ENCODE measurements around the gene RLBP1. TPM values are rescaled to one million over a fixed set of nuclear protein-coding genes. Genes with fewer than 3 reads are reported as not detected.
A peak's percentile ranks its signal among the peaks of the same experiment; 100 is the strongest.

RLBP1 gene
- total and polyA plus RNA-seq, 12 donors = not detected

DNA sequence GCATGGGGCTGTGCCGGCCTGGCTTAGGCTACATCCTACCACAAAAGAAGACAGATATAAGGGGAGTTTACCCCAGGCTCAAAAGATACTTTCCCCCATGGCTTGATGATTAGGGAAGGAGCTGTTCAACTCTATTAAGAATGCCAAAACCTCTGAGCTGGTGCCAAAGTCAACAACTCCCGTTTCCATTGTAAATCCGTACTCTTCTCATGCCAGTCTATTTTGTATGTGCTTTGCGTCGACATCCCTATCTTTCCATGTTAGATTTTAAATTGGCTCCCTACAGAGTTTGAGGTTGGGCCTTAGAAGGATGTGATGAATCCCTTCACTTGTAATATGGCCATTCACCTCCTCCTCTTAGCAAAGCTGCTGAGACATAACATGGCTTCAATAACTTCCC, 46.9 kb downstream of the RLBP1 start:
- Histone ChIP-seq H3K9me3 (no peaks in the 10 kb centered on the region), H3K4me1 (peaks cover 0 to 55% (median 24%) of the 10 kb centered on the region in 9 donors), H3K27ac (peak overlapping the region in 4 of 10 donors; percentile 8 to 35 (median 25)), H3K4me3 (no peak overlapping the region), H3K36me3 (peaks cover 0 to 75% (median 26%) of the 10 kb centered on the region in 9 donors), H3K27me3 (no peaks in the 10 kb centered on the region)
- TF ChIP-seq, protein P1, sequence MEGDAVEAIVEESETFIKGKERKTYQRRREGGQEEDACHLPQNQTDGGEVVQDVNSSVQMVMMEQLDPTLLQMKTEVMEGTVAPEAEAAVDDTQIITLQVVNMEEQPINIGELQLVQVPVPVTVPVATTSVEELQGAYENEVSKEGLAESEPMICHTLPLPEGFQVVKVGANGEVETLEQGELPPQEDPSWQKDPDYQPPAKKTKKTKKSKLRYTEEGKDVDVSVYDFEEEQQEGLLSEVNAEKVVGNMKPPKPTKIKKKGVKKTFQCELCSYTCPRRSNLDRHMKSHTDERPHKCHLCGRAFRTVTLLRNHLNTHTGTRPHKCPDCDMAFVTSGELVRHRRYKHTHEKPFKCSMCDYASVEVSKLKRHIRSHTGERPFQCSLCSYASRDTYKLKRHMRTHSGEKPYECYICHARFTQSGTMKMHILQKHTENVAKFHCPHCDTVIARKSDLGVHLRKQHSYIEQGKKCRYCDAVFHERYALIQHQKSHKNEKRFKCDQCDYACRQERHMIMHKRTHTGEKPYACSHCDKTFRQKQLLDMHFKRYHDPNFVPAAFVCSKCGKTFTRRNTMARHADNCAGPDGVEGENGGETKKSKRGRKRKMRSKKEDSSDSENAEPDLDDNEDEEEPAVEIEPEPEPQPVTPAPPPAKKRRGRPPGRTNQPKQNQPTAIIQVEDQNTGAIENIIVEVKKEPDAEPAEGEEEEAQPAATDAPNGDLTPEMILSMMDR (IDR thresholded peaks at IDR 0.05) = no peak
- no peak for DNase-seq
- intact Hi-C loops (cut with DNase I) = loop anchor here in 6 of 10 donors (5.0 to 10.0 kb wide), 3 partner anchors 37 to 270 kb away; partner anchors contain the start of gene ABHD2 (in 2 of the 6)
- no peak for ATAC-seq
- WGBS, 2 donors = 45 to 50% methylated on average over 5 of the region's 5 CpGs

DNA sequence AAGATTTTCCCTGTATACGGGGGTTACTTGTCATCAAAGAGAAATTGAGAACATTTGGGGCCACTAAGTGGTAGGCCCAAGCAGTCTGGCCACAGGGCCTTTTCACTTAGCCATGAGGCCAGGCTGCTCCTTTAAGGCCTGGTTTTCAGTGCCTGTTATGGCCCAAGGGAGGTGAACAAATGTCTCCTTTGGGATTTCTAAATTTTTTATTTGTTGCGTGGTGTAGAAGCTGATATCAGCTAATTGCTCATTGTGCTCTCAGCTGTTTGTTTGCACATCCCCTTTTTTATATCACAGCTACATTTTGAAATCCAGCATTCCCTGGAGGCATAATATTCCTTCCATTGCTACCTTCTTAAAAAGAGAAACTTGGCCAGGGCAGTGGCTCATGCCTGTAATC, 48.5 kb downstream of the RLBP1 start:
- no peak overlapping the region for H3K4me3 ChIP-seq
- no peaks in the 10 kb centered on the region for H3K9me3 ChIP-seq
- WGBS, 2 donors = 63 to 79% methylated on average over 2 of the region's 2 CpGs
- peaks cover 0 to 56% (median 25%) of the 10 kb centered on the region in 9 donors for H3K4me1 ChIP-seq
- H3K27me3 ChIP-seq = no peaks in the 10 kb centered on the region
- intact Hi-C loops (cut with DNase I) = loop anchor here in 6 of 10 donors (5.0 to 10.0 kb wide), 3 partner anchors 36 to 268 kb away; partner anchors contain the start of gene ABHD2 (in 2 of the 6)
- DNase-seq = no peak
- TF ChIP-seq, protein P1 (IDR thresholded peaks at IDR 0.05) = no peak
- no peak for ATAC-seq
- peaks cover 0 to 63% (median 21%) of the 10 kb centered on the region in 9 donors for H3K36me3 ChIP-seq
- peak overlapping the region in 3 of 10 donors; percentile 46 to 56 (median 50) for H3K27ac ChIP-seq

GRCh38 chr15:89171136-89172072, 50.0 kb downstream of the RLBP1 start:
- TF ChIP-seq, protein P1 (IDR thresholded peaks at IDR 0.05) = peak; percentile 39 to 76 (median 63)
- no peaks in the 10 kb centered on the region for H3K9me3 ChIP-seq
- peak in 2 of 8 donors; percentile 7 to 16 for ATAC-seq
- peaks cover 0 to 61% (median 31%) of the 10 kb centered on the region in 9 donors for H3K4me1 ChIP-seq
- no peak overlapping the region for H3K27ac ChIP-seq
- 63 to 67% methylated on average over 12 of the region's 12 CpGs for WGBS, 2 donors
- intact Hi-C loops (cut with DNase I) = loop anchor here in 7 of 10 donors (2.0 to 10.0 kb wide), 4 partner anchors 34 to 267 kb away; partner anchors contain the start of gene ABHD2 (in 2 of the 7)
- peak in 1 of 2 donors; percentile 36 for DNase-seq
- no peaks in the 10 kb centered on the region for H3K27me3 ChIP-seq
- no peak overlapping the region for H3K4me3 ChIP-seq
- peaks cover 0 to 51% (median 10%) of the 10 kb centered on the region in 9 donors for H3K36me3 ChIP-seq

DNA sequence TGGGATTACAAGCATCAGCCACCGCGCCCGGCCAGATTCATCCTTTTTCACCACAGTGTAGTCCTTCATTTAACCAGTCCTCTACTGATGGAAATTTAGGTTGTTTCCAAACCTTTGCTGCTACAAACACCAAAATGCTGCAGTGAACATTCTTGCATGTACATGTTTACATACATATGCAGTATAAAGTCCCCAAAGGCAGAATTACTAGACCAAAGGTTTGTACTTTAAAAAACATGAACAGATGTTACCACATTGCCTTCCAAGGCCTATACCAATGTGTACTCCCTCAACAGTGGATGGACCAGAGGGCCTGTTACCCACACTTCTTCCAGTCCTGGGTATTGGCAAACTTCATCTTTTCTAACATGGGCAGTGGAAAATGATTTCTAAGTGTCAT, 51.0 kb downstream of the RLBP1 start:
- H3K36me3 ChIP-seq = peaks cover 0 to 41% (median 0%) of the 10 kb centered on the region in 9 donors
- peaks cover 0 to 70% (median 42%) of the 10 kb centered on the region in 9 donors for H3K4me1 ChIP-seq
- ATAC-seq (no peak), DNase-seq (no peak)
- WGBS, 2 donors = 98 to 100% methylated on average over 3 of the region's 3 CpGs
- H3K4me3 ChIP-seq = no peak overlapping the region
- H3K9me3 ChIP-seq = no peaks in the 10 kb centered on the region
- intact Hi-C loops (cut with DNase I) = loop anchor here in 7 of 10 donors (2.0 to 10.0 kb wide), 4 partner anchors 33 to 266 kb away; partner anchors contain the start of gene ABHD2 (in 2 of the 7)
- H3K27ac ChIP-seq = no peak overlapping the region
- TF ChIP-seq, protein P1 (IDR thresholded peaks at IDR 0.05) = no peak
- no peaks in the 10 kb centered on the region for H3K27me3 ChIP-seq

All from heart right ventricle (tissue), 16 donors.